Measurements from ENCODE around the gene ITGB1BP2. TPM values are rescaled to one million over a fixed set of nuclear protein-coding genes. Genes with fewer than 3 reads are reported as not detected.

ITGB1BP2 gene
- total and polyA plus RNA-seq, 2 of the 8 experiments (the other 6 are each of a cell fraction or from before 2014, with no cell fraction given), result 2.9 to 5.2 TPM

DNA sequence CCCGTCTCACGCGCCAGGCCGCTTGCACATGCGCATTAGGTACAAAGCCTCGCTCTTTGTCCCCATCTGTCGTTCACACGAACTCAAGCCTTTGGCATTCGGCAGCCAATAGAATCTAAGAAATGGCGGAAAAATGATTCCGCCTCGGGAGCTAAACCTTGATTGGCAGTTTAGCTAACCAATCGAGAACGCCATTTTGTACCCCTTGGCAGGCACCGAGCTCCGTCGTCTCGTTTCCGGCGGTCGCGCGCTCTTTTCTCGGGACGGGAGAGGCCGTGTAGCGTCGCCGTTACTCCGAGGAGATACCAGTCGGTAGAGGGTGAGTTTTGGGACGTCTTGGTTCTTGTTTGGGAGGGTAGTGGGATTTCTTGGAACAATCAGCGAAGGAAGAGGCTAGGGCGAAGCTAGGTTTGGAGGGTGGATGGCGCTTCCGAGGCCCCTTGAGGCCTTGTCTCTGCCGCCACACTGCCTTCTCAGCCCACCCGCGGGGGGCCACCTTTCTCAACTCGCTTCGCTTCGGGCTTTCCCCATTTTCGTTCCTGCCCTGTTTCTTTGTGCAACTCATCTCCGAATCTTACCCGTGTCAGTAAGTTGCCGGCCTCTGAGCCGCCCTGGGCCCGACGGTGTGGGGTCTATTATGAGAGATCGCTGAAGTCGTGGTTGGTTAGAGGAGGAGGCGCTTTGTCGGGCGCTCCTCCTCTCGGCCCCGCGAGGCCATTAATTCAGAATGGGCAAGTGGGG is 18.0 kb upstream of the ITGB1BP2 start, which contains the start of gene NONO (continued):
- no peak for TF ChIP-seq SAP30 (IDR thresholded peaks at IDR 0.05; ENCODE audit: insufficient read depth, insufficient replicate concordance, low read length)
